ENCODE measurements around the gene SAV1. TPM values are rescaled to one million over a fixed set of nuclear protein-coding genes. Genes with fewer than 3 reads are reported as not detected.

Gene SAV1
- total and polyA plus RNA-seq, 2 donors (not counting 1 experiment from before 2014, with no cell fraction given): 22.4 to 36.1 TPM

GRCh38 chr14:50605766-50606165 is 62.3 kb downstream of the SAV1 start:
- DNase-seq: no peak
- Histone ChIP-seq H3K27ac (ENCODE audit: low read length in 2 of 2) (no peak overlapping the region), H3K36me3 (replicated peaks in 1 of 2; ENCODE audit: control extremely low read depth in 1 of 2, control insufficient read depth in 1 of 2, extremely low read depth in 1 of 2, insufficient read depth in 2 of 2, low read length in 1 of 2) (no peaks in the 10 kb centered on the region), H3K4me1 (ENCODE audit: control insufficient read depth in 2 of 2, insufficient read depth in 2 of 2, low read length in 2 of 2) (no peaks in the 10 kb centered on the region), H3K27me3 (replicated peaks in 1 of 4; ENCODE audit: control extremely low read depth in 1 of 4, control insufficient read depth in 3 of 4, insufficient read depth in 4 of 4, low read length in 3 of 4) (no peaks in the 10 kb centered on the region), H3K4me2 (replicated peaks; ENCODE audit: low read depth, low read length, poor library complexity, severe bottlenecking) (no peak overlapping the region), H2AFZ (ENCODE audit: insufficient read depth, low read depth, low read length, poor library complexity, severe bottlenecking) (no peak overlapping the region), H3K9me3 (ENCODE audit: control extremely low read depth in 1 of 3, control insufficient read depth in 2 of 3, insufficient read depth in 1 of 3, low read length in 2 of 3) (no peaks in the 10 kb centered on the region), H3K9ac (ENCODE audit: low read length) (no peak overlapping the region), H3K4me3 (ENCODE audit: control extremely low read depth in 1 of 5, extremely low read depth in 1 of 5, insufficient read depth in 1 of 5, low read depth in 2 of 5, low read length in 4 of 5) (no peak overlapping the region), H4K20me1 (ENCODE audit: control insufficient read depth, insufficient read depth, low read length, poor library complexity, severe bottlenecking) (no peaks in the 10 kb centered on the region), H3K79me2 (ENCODE audit: control insufficient read depth, insufficient read depth, low read length) (no peaks in the 10 kb centered on the region)
- TF ChIP-seq EZH2 (IDR thresholded peaks at IDR 0.05; ENCODE audit: borderline replicate concordance, insufficient read depth, low read depth, low read length, poor library complexity, severe bottlenecking) (no peak), CTCF (IDR thresholded peaks at IDR 0.05) (no peak)
- H3K27me3 Mint-ChIP-seq: no peaks in the 10 kb centered on the region
- ATAC-seq (ENCODE audit: low read depth): no peak
- WGBS (ENCODE audit: insufficient coverage): 27% methylated on average over 1 of the region's 1 CpG
- no peak overlapping the region for H3K4me3 Mint-ChIP-seq
- ChIA-PET POLR2A (no interaction called here), CTCF (interaction anchor here (1.0 to 1.8 kb wide), 3 partner anchors 15 to 255 kb away, joined by 4 to 7 read pairs (median 5); no protein-coding TSS in a partner anchor)
- H3K27ac Mint-ChIP-seq: no peak overlapping the region
- no peaks in the 10 kb centered on the region for H3K9me3 Mint-ChIP-seq (ENCODE audit: insufficient read depth)
- intact Hi-C loops (cut with micrococcal nuclease): no loop called here
- H3K4me1 Mint-ChIP-seq: no peaks in the 10 kb centered on the region

GRCh38 chr14:50603565-50603964 is 64.5 kb downstream of the SAV1 start:
- CTCF ChIA-PET: interaction anchor here (1.0 to 1.2 kb wide), 2 partner anchors 16 to 111 kb away, joined by 3 to 4 read pairs; no protein-coding TSS in a partner anchor
- Mint-ChIP-seq H3K27ac (no peak overlapping the region), H3K4me3 (no peak overlapping the region), H3K27me3 (no peaks in the 10 kb centered on the region), H3K9me3 (ENCODE audit: insufficient read depth) (no peaks in the 10 kb centered on the region), H3K4me1 (no peaks in the 10 kb centered on the region)
- POLR2A ChIA-PET: no interaction called here
- H3K27me3 ChIP-seq (replicated peaks in 1 of 4; ENCODE audit: control extremely low read depth in 1 of 4, control insufficient read depth in 3 of 4, insufficient read depth in 4 of 4, low read length in 3 of 4): no peaks in the 10 kb centered on the region
- H3K27ac ChIP-seq (ENCODE audit: low read length in 2 of 2): no peak overlapping the region
- no CpG with 5 or more reads among the region's 2 CpGs for WGBS (ENCODE audit: insufficient coverage)
- no peaks in the 10 kb centered on the region for H3K9me3 ChIP-seq (ENCODE audit: control extremely low read depth in 1 of 3, control insufficient read depth in 2 of 3, insufficient read depth in 1 of 3, low read length in 2 of 3)
- H4K20me1 ChIP-seq (ENCODE audit: control insufficient read depth, insufficient read depth, low read length, poor library complexity, severe bottlenecking): no peaks in the 10 kb centered on the region
- no peaks in the 10 kb centered on the region for H3K79me2 ChIP-seq (ENCODE audit: control insufficient read depth, insufficient read depth, low read length)
- no peak overlapping the region for H3K4me3 ChIP-seq (ENCODE audit: control extremely low read depth in 1 of 5, extremely low read depth in 1 of 5, insufficient read depth in 1 of 5, low read depth in 2 of 5, low read length in 4 of 5)
- ATAC-seq (ENCODE audit: low read depth): no peak
- no peak overlapping the region for H2AFZ ChIP-seq (ENCODE audit: insufficient read depth, low read depth, low read length, poor library complexity, severe bottlenecking)
- H3K4me2 ChIP-seq (replicated peaks; ENCODE audit: low read depth, low read length, poor library complexity, severe bottlenecking): no peak overlapping the region
- H3K4me1 ChIP-seq (ENCODE audit: control insufficient read depth in 2 of 2, insufficient read depth in 2 of 2, low read length in 2 of 2): no peaks in the 10 kb centered on the region
- H3K9ac ChIP-seq (ENCODE audit: low read length): no peak overlapping the region
- TF ChIP-seq CTCF (IDR thresholded peaks at IDR 0.05): no peak
- no peak for TF ChIP-seq EZH2 (IDR thresholded peaks at IDR 0.05; ENCODE audit: borderline replicate concordance, insufficient read depth, low read depth, low read length, poor library complexity, severe bottlenecking)
- no peaks in the 10 kb centered on the region for H3K36me3 ChIP-seq (replicated peaks in 1 of 2; ENCODE audit: control extremely low read depth in 1 of 2, control insufficient read depth in 1 of 2, extremely low read depth in 1 of 2, insufficient read depth in 2 of 2, low read length in 1 of 2)
- no peak for DNase-seq
- intact Hi-C loops (cut with micrococcal nuclease): no loop called here
